Smooth muscle cell (in vitro differentiated cells): ENCODE results near the gene ZSWIM7. TPM values are rescaled to one million over a fixed set of nuclear protein-coding genes. Genes with fewer than 3 reads are reported as not detected.
"Not testable (repeated sequence)": the region's sequence is repeated elsewhere in the genome, so short reads cannot be mapped to it uniquely, and the experiment has no call there.

Source experiments
- DNase-seq: peaks from one replicate; lab custom pipeline; 2025; ENCODE audit not compliant: unreplicated experiment; lab: John Stamatoyannopoulos, UW
- H2AFZ ChIP-seq: fragments of 200-600 bp; sonication (generic); 2 replicates; pipeline ENCODE4 v1.6.0; 2016; ENCODE audit warnings: antibody characterized with exemption, low read depth, mild to moderate bottlenecking
- H3F3A ChIP-seq: fragments of 200-600 bp; sonication (generic); 2 replicates; pipeline ENCODE4 v1.6.0; 2017; ENCODE audit warnings: antibody characterized with exemption, low read depth
- H3K27ac ChIP-seq: fragments of 200-600 bp; sonication (generic); 2 replicates; pipeline ENCODE4 v1.5.1; 2016; ENCODE audit warnings: low read depth, mild to moderate bottlenecking
- H3K27me3 ChIP-seq: fragments of 200-600 bp; sonication (generic); 2 replicates; pipeline ENCODE4 v1.6.1; 2016; ENCODE audit warnings: low read depth, mild to moderate bottlenecking
- H3K36me3 ChIP-seq: fragments of 200-600 bp; sonication (generic); 2 replicates; pipeline ENCODE4 v1.5.1; 2016; ENCODE audit warnings: low read depth
- H3K4me1 ChIP-seq: fragments of 200-600 bp; sonication (generic); 2 replicates; pipeline ENCODE4 v1.5.1; 2016; ENCODE audit warnings: low read depth
- H3K4me2 ChIP-seq: fragments of 200-600 bp; sonication (generic); 2 replicates; pipeline ENCODE4 v1.6.0; 2016; ENCODE audit warnings: mild to moderate bottlenecking
- H3K4me3 ChIP-seq: fragments of 200-600 bp; sonication (generic); 2 replicates; pipeline ENCODE4 v1.5.1; 2016; ENCODE audit warnings: mild to moderate bottlenecking
- H3K79me2 ChIP-seq: fragments of 200-600 bp; sonication (generic); 2 replicates; pipeline ENCODE4 v1.6.0; 2016; ENCODE audit warnings: low read depth, mild to moderate bottlenecking
- H3K9ac ChIP-seq: fragments of 200-600 bp; sonication (generic); 2 replicates; pipeline ENCODE4 v1.6.0; 2016; ENCODE audit warnings: low read depth
- H3K9me3 ChIP-seq: fragments of 200-600 bp; sonication (generic); replicated peaks from 2 replicates; pipeline ENCODE4 v1.5.1; 2016; ENCODE audit warnings: low read depth
- H4K20me1 ChIP-seq: fragments of 200-600 bp; sonication (generic); 2 replicates; pipeline ENCODE4 v1.6.0; 2016; ENCODE audit warnings: low read depth
- WGBS: methylation state at CpG from one replicate; pipeline ENCODE4 v1.1.7; 2016; ENCODE audit warnings: low lambda C conversion rate; 5-methylcytosine and 5-hydroxymethylcytosine counted together
- polyA plus RNA-seq: library from polyadenylated mRNA; unstranded; fragments of >200 nt; fragmentation: Nextera tagmentation; extraction: Ambion mirVana; gene quantifications from 2 replicates; pipeline ENCODE4 v1.2.1, GENCODE V29; 2016
- total RNA-seq: library from RNA; depleted of rRNA; stranded (reverse); fragments of >200 nt; gene quantifications from 2 replicates; pipeline ENCODE4 v1.2.3, GENCODE V29; 2014
- TF ChIP-seq, protein P1 (sequence below): fragments of 200-600 bp; sonication (generic); IDR thresholded peaks from 2 replicates; pipeline ENCODE4 v1.5.1; 2017; ENCODE audit warnings: borderline replicate concordance, mild to moderate bottlenecking, antibody characterized with exemption; ENCODE audit not compliant: insufficient read depth, poor library complexity, severe bottlenecking

The ZSWIM7 gene
- total and polyA plus RNA-seq, 2 experiments from 2014 or later: 11.7 to 23.6 TPM

DNA sequence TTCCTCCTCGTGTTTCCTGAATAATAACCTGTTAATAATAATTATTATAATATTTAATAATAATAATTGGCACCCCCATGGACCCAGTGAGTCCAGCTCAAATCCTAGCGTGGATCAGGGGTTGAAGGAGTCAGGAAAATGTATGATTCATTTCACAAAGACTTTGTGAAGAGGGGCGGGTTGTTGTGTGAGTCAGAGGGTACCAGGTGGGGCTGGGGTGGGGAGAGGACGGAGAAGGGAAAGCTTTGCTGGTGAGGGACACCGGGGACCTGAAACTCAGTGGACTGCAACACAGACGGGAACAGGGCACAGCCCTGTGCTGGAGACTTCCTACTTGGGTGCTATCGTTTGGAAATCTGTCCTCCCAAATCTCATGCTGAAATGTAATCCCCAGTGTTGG, 57.7 kb downstream of the ZSWIM7 start:
- TF ChIP-seq, protein P1, sequence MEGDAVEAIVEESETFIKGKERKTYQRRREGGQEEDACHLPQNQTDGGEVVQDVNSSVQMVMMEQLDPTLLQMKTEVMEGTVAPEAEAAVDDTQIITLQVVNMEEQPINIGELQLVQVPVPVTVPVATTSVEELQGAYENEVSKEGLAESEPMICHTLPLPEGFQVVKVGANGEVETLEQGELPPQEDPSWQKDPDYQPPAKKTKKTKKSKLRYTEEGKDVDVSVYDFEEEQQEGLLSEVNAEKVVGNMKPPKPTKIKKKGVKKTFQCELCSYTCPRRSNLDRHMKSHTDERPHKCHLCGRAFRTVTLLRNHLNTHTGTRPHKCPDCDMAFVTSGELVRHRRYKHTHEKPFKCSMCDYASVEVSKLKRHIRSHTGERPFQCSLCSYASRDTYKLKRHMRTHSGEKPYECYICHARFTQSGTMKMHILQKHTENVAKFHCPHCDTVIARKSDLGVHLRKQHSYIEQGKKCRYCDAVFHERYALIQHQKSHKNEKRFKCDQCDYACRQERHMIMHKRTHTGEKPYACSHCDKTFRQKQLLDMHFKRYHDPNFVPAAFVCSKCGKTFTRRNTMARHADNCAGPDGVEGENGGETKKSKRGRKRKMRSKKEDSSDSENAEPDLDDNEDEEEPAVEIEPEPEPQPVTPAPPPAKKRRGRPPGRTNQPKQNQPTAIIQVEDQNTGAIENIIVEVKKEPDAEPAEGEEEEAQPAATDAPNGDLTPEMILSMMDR: no peak
- Histone ChIP-seq H3F3A (peaks cover 6% of the 10 kb centered on the region), H3K4me3 (no peak overlapping the region), H3K9ac (no peak overlapping the region), H3K9me3 (no peaks in the 10 kb centered on the region), H2AFZ (no peak overlapping the region), H3K27me3 (no peaks in the 10 kb centered on the region), H3K4me1 (peaks cover 5% of the 10 kb centered on the region), H3K79me2 (no peaks in the 10 kb centered on the region), H4K20me1 (peaks cover under 1% of the 10 kb centered on the region), H3K4me2 (no peak overlapping the region), H3K27ac (no peak overlapping the region), H3K36me3 (no peaks in the 10 kb centered on the region)
- DNase-seq: no peak
- 75% methylated on average over 5 of the region's 7 CpGs for WGBS

DNA sequence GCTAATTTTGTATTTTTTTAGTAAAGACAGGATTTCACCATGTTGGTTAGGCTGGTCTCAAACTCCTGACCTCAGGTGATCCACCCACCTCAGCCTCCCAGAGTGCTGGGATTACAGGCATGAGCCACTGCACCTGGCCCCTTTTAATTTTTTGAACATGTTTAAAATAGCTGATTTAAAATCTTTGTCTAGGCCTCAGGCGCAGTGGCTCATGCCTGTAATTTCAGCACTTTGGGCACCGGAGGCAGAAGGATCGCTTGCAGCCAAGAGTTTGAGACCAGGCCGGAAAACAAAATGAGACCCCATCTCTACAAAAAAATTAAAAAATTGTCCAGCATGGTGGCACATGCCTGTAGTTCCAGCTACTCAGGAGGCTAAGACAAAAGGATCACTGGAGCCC, 63.0 kb downstream of the ZSWIM7 start:
- 99% methylated on average over 4 of the region's 4 CpGs for WGBS
- DNase-seq, H3K9me3 ChIP-seq, H4K20me1 ChIP-seq, H3F3A ChIP-seq, H3K27me3 ChIP-seq, H3K4me2 ChIP-seq, H3K9ac ChIP-seq, H3K79me2 ChIP-seq, H3K4me3 ChIP-seq, H2AFZ ChIP-seq, H3K4me1 ChIP-seq, H3K36me3 ChIP-seq, H3K27ac ChIP-seq: not testable (repeated sequence)

DNA sequence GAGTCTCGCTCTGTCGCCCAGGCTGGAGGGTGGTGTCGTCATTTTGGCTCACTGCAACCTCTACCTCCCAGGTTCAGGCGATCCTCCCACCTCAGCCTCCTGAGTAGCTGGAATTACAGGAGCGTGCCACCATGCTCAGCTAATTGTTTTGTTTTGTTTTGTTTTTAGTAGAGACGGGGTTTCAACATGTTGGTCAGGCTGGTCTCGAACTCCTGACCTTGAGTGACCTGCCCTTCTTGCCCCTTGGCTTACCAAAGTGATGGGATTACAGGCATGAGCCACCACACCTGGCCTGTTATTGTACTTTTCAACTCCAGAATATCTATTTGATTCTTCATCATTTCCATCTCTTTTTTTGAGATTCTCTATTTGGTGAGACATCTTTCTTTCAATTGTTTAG, 63.6 kb downstream of the ZSWIM7 start:
- no peak overlapping the region for H3K27ac ChIP-seq
- TF ChIP-seq, protein P1: no peak

DNA sequence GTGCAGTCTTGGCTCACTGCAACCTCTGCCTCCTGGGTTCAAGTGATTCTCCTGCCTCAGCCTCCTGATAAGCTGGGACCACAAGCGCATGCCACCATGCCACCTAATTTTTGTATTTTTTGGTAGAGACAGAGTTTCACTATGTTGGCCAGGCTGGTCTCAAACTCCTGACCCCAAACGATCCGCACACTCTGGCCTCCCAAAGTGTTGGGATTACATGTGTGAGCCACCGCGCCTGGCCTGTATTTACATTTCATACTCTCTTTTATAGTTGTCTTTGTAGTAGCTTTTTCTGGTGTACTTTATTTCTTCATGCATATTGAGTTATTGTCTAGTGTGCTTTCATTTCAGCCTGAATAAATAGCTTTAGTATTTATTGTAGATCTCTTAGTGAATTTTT, 64.6 kb downstream of the ZSWIM7 start:
- Histone ChIP-seq H3K4me1 (no peaks in the 10 kb centered on the region), H3F3A (no peaks in the 10 kb centered on the region), H3K36me3 (no peaks in the 10 kb centered on the region), H3K9me3 (no peaks in the 10 kb centered on the region), H3K27ac (no peak overlapping the region), H3K9ac (no peak overlapping the region), H3K4me2 (no peak overlapping the region), H3K79me2 (no peaks in the 10 kb centered on the region), H4K20me1 (no peaks in the 10 kb centered on the region), H3K27me3 (no peaks in the 10 kb centered on the region), H2AFZ (no peak overlapping the region), H3K4me3 (no peak overlapping the region)
- 95% methylated on average over 5 of the region's 5 CpGs for WGBS
- no peak for DNase-seq
- TF ChIP-seq, protein P1: no peak

More for the DNA sequence above, 63.6 kb downstream of the ZSWIM7 start:
- DNase-seq: no peak
- 96% methylated on average over 7 of the region's 7 CpGs for WGBS
- H3K9ac ChIP-seq: no peak overlapping the region
- H3K4me3 ChIP-seq: no peak overlapping the region
- no peaks in the 10 kb centered on the region for H3F3A ChIP-seq
- no peaks in the 10 kb centered on the region for H3K9me3 ChIP-seq
- no peaks in the 10 kb centered on the region for H3K79me2 ChIP-seq
- H4K20me1 ChIP-seq: no peaks in the 10 kb centered on the region
- H3K4me1 ChIP-seq: no peaks in the 10 kb centered on the region
- no peaks in the 10 kb centered on the region for H3K27me3 ChIP-seq
- H3K4me2 ChIP-seq: no peak overlapping the region
- no peak overlapping the region for H2AFZ ChIP-seq
- no peaks in the 10 kb centered on the region for H3K36me3 ChIP-seq
